Omental fat pad (tissue), 4 donors: ENCODE measurements around the gene ALDH1A1. TPM values are rescaled to one million over a fixed set of nuclear protein-coding genes. Genes with fewer than 3 reads are reported as not detected.

Source experiments
- ATAC-seq: fragments of 150-250 bp; one replicate; pipeline ENCODE4 v1.9.1; 2016; ENCODE audit warnings: mild to moderate bottlenecking, moderate library complexity; ENCODE audit not compliant: low FRiP score
- DNase-seq: peaks from one replicate; pipeline ENCODE4 v3.0.0-alpha.2; 2019; ENCODE audit warnings: low spot score
- CTCF ChIP-seq, 3 donors: fragments of 450-650 bp; IDR thresholded peaks; one replicate each; pipeline ENCODE4 v1.5.1; 2016 to 2017; ENCODE audit warnings: antibody characterized with exemption in 3 of 3, mild to moderate bottlenecking in 3 of 3, moderate library complexity in 2 of 3
- total RNA-seq, 4 donors: library from RNA; depleted of rRNA; stranded (reverse); fragments of >200 nt; gene quantifications; one replicate each; pipeline ENCODE4 v1.1.0, GENCODE V29; 2016

Gene ALDH1A1
- total RNA-seq, 4 donors from 2014 or later, result 119 to 151 (median 138) TPM

- no peak for ATAC-seq
- no peak for TF ChIP-seq CTCF (IDR thresholded peaks at IDR 0.05)
- no peak for DNase-seq
Observed at GRCh38 chr9:72855321-72855720, 97.5 kb downstream of the ALDH1A1 start.

Other genes starting within 250 kb of the ALDH1A1 start
- gene ANXA1, start 198.8 kb upstream of the ALDH1A1 start, total RNA-seq, result 1,000 to 10,000 TPM in 3 of 4 donors, 100 to 1,000 TPM in 1; 513 to 2,547 (median 1,383) TPM